Heart right ventricle (tissue), 16 donors: ENCODE data around the gene LRP1B. TPM values are rescaled to one million over a fixed set of nuclear protein-coding genes. Genes with fewer than 3 reads are reported as not detected.

ENCODE experiments used
- ATAC-seq, 8 donors: fragments of 200-7000 bp; cut with Tn5 transposase; one replicate each; pipeline ENCODE4 v1.9.1; 2020; ENCODE audit warnings: mild to moderate bottlenecking in 8 of 8, moderate library complexity in 8 of 8, moderate number of reproducible peaks in 1 of 8
- DNase-seq, 2 donors: peaks; one replicate each; pipeline ENCODE4 v3.0.0-alpha.2; 2020
- H3K27ac ChIP-seq, 10 donors: fragments of 200-600 bp; sonication (generic) in 2 of 10; one replicate each; pipeline versions ENCODE4 v1.5.0 to v1.8.0; 2020 to 2022; ENCODE audit warnings: mild to moderate bottlenecking in 3 of 10
- H3K27me3 ChIP-seq, 7 donors: fragments of 200-600 bp; one replicate each; pipeline ENCODE4 v1.8.0; 2021 to 2022; ENCODE audit warnings: mild to moderate bottlenecking in 2 of 7
- H3K36me3 ChIP-seq, 9 donors: fragments of 200-600 bp; sonication (generic) in 1 of 9; one replicate each; pipeline versions ENCODE4 v1.5.0 to v1.8.0; 2020 to 2022; ENCODE audit warnings: mild to moderate bottlenecking in 2 of 9
- H3K4me1 ChIP-seq, 9 donors: fragments of 200-600 bp; sonication (generic) in 1 of 9; one replicate each; pipeline versions ENCODE4 v1.5.0 to v1.8.0; 2020 to 2022; ENCODE audit warnings: mild to moderate bottlenecking in 4 of 9
- H3K4me3 ChIP-seq, 10 donors: fragments of 200-600 bp; sonication (generic) in 2 of 10; one replicate each; pipeline versions ENCODE4 v1.5.0 to v1.8.0; 2020 to 2022; ENCODE audit warnings: mild to moderate bottlenecking in 7 of 10, moderate library complexity in 2 of 10
- H3K9me3 ChIP-seq, 11 donors: fragments of 200-600 bp in 10 of 11; sonication (generic) in 2 of 11; one replicate each; pipeline versions ENCODE4 v1.5.0 to v1.8.0; 2013 to 2022; ENCODE audit warnings: mild to moderate bottlenecking in 2 of 11, control low read depth in 1 of 11, moderate library complexity in 1 of 11
- CTCF ChIP-seq, 9 donors: fragments of 200-600 bp; sonication (generic) in 2 of 9; IDR thresholded peaks; one replicate each; pipeline versions ENCODE4 v1.5.0 to v1.8.0; 2021 to 2022; ENCODE audit warnings: antibody characterized with exemption in 9 of 9, mild to moderate bottlenecking in 5 of 9, moderate library complexity in 1 of 9
- WGBS, 2 donors: extraction: QIAGEN DNeasy Blood & Tissue Kit; methylation state at CpG; one replicate each; pipeline ENCODE4 v1.1.7; 2013; ENCODE audit warnings: inconsistent platforms in 1 of 2; 5-methylcytosine and 5-hydroxymethylcytosine counted together
- intact Hi-C, 10 donors: fragments of 100-400 bp; cut with DNase I; formaldehyde crosslinking; loops; one replicate each; pipeline versions ENCODE4 v1.11.1 to v1.14.2; 2022
- polyA plus RNA-seq, 2 donors: library from polyadenylated mRNA; stranded (reverse); fragments of 200-250 nt; gene quantifications; one replicate each; pipeline ENCODE4 v1.2.3, GENCODE V29; 2013
- total RNA-seq, 10 donors: library from RNA; stranded (reverse); fragmentation: NEBNext Ultra II Directional in 3 of 10; extraction: Animal tissue kit (Norgen Biotek cat#: 25700) in 3 of 10; gene quantifications; one replicate each; pipeline versions ENCODE4 v1.2.1 to v1.2.4, GENCODE V29; 2021 to 2023
- donor health status: Arrhythmogenic right ventricular cardiomyopathy.
- donor health status: ischemic (EF 13 %, LVEDD 7.1; RV severe dilation, severe dysfunction).
- donor health status: healthy with polysubstance abuse.
- donor health status: DM: no; HTN: yes; CAD: no.
- donor health status: DM: no; HTN: no; CAD: no.
- donor health status: ischemic (EF 25% LVEDD 6.9; RV normal size, moderate dysfunction).
- donor health status: ischemic (EF 25% LVEDD 5.7; RV mildly dilated, moderate dysfunction).
- donor health status: healthy.
- donor health status: DM: yes; HTN: yes; CAD: no.
- donor health status: Ischemic cardiomyopathy.
- donor health status: ischemic (EF 35%, LVEDD 5.7; RV mildly dilated, moderate dysfunction).
- donor health status: nonischemic (EF 11% LVEDD 7.7; RV severe dilation, severe dysfunction).
- donor health status: DM: yes; HTN: yes; CAD: no.
- donor health status: PGD.
- donor health status: ischemic (EF 29% LVEDD 5.4; RV normal size, mild dysfunction).
- donor health status: nonischemic (EF 23%, LVEDD 6.1; RV moderate dilation, normal function).

The LRP1B gene
- total and polyA plus RNA-seq, 12 donors, result 0.02 to 0.27 (median 0.14) TPM; not detected in 1

- H3K27me3 ChIP-seq, result no peaks in the 10 kb centered on the region
- H3K36me3 ChIP-seq, result no peaks in the 10 kb centered on the region
- no peak for TF ChIP-seq CTCF (IDR thresholded peaks at IDR 0.05)
- ATAC-seq, result no peak
- 67 to 68% methylated on average over 1 of the region's 1 CpG for WGBS, 2 donors
- no peaks in the 10 kb centered on the region for H3K4me1 ChIP-seq
- no peaks in the 10 kb centered on the region for H3K9me3 ChIP-seq
- H3K27ac ChIP-seq, result no peak overlapping the region
- intact Hi-C loops, result no loop called here
- H3K4me3 ChIP-seq, result no peak overlapping the region
- DNase-seq, result no peak
Measured at GRCh38 chr2:141782574-141782973, 348.2 kb downstream of the LRP1B start.

GRCh38 chr2:141778315-141778835, 352.4 kb downstream of the LRP1B start:
- Histone ChIP-seq H3K27me3 (no peaks in the 10 kb centered on the region), H3K36me3 (no peaks in the 10 kb centered on the region), H3K4me3 (no peak overlapping the region), H3K9me3 (peaks cover 0 to 4% (median 0%) of the 10 kb centered on the region in 11 donors), H3K4me1 (no peaks in the 10 kb centered on the region), H3K27ac (no peak overlapping the region)
- WGBS, 2 donors, result 4 to 12% methylated on average over 2 of the region's 2 CpGs
- ATAC-seq (no peak), DNase-seq (no peak)
- no peak for TF ChIP-seq CTCF (IDR thresholded peaks at IDR 0.05)
- intact Hi-C loops, result no loop called here

GRCh38 chr2:141770530-141770929, 360.3 kb downstream of the LRP1B start:
- DNase-seq, result no peak
- TF ChIP-seq CTCF (IDR thresholded peaks at IDR 0.05), result no peak
- Histone ChIP-seq H3K4me3 (no peak overlapping the region), H3K4me1 (no peaks in the 10 kb centered on the region), H3K36me3 (no peaks in the 10 kb centered on the region), H3K27ac (no peak overlapping the region), H3K9me3 (no peaks in the 10 kb centered on the region), H3K27me3 (no peaks in the 10 kb centered on the region)
- ATAC-seq, result no peak
- intact Hi-C loops, result no loop called here
- WGBS, 2 donors, result 61 to 62% methylated on average over 6 of the region's 6 CpGs

- WGBS, 2 donors, result 87 to 90% methylated on average over 1 of the region's 1 CpG
- ATAC-seq, result no peak
- intact Hi-C loops, result no loop called here
Measured at GRCh38 chr2:141767691-141768090, 363.1 kb downstream of the LRP1B start.

More at GRCh38 chr2:141767691-141768090, 363.1 kb downstream of the LRP1B start:
- no peak for TF ChIP-seq CTCF (IDR thresholded peaks at IDR 0.05)
- no peaks in the 10 kb centered on the region for H3K9me3 ChIP-seq
- no peaks in the 10 kb centered on the region for H3K4me1 ChIP-seq
- no peak for DNase-seq
- no peaks in the 10 kb centered on the region for H3K36me3 ChIP-seq
- no peak overlapping the region for H3K27ac ChIP-seq
- H3K27me3 ChIP-seq, result no peaks in the 10 kb centered on the region
- no peak overlapping the region for H3K4me3 ChIP-seq
